K562 (cell line): Measurements from ENCODE around the gene PHPT1. TPM values are rescaled to one million over a fixed set of nuclear protein-coding genes. Genes with fewer than 3 reads are reported as not detected.

Source experiments
- BRD4 ChIP-seq: fragments of 200-600 bp; sonication (generic); IDR thresholded peaks from 2 replicates; pipeline ENCODE4 v1.6.1; 2017; ENCODE audit warnings: inconsistent platforms
- BRF1 ChIP-seq: IDR thresholded peaks from 3 replicates; pipeline ENCODE4 v1.6.1; 2011; ENCODE audit warnings: borderline replicate concordance, mild to moderate bottlenecking; ENCODE audit not compliant: insufficient read length; ENCODE audit errors: extremely low read depth
- DPF2 ChIP-seq: fragments of 450-650 bp; IDR thresholded peaks from 2 replicates; pipeline ENCODE4 v1.6.1; 2016
- EHMT2 ChIP-seq: fragments of 450-650 bp; IDR thresholded peaks from 2 replicates; pipeline ENCODE4 v1.6.1; 2018; ENCODE audit warnings: antibody characterized with exemption
- ETS2 ChIP-seq: IDR thresholded peaks from 2 replicates; pipeline ENCODE4 v1.6.1; 2016; ENCODE audit warnings: borderline replicate concordance, missing genetic modification characterization, mild to moderate bottlenecking, moderate library complexity, missing compliant biosample characterization; ENCODE audit not compliant: poor library complexity, severe bottlenecking
- FIP1L1 ChIP-seq: fragments of 200-400 bp; formaldehyde crosslinking; IDR thresholded peaks from 2 replicates; pipeline ENCODE4 v1.6.1; 2018; ENCODE audit warnings: mild to moderate bottlenecking, low read depth, low read length; ENCODE audit not compliant: poor library complexity, severe bottlenecking
- HMGN3 ChIP-seq: IDR thresholded peaks from 2 replicates; pipeline ENCODE4 v1.6.1; 2011; ENCODE audit warnings: borderline replicate concordance, low read depth, mild to moderate bottlenecking, mixed read lengths, low read length; ENCODE audit not compliant: insufficient read length; ENCODE audit errors: extremely low read depth
- L3MBTL2 ChIP-seq: fragments of 450-650 bp; IDR thresholded peaks from 2 replicates; pipeline ENCODE4 v1.6.1; 2016; ENCODE audit warnings: mild to moderate bottlenecking, moderate library complexity
- PTTG1 ChIP-seq: fragments of 450-650 bp; IDR thresholded peaks from 2 replicates; pipeline ENCODE4 v1.6.1; 2016; ENCODE audit warnings: low read depth, mild to moderate bottlenecking, missing genetic modification characterization, missing compliant biosample characterization
- RCOR1 ChIP-seq, 2 experiments: IDR thresholded peaks; 2 replicates each; pipeline ENCODE4 v1.6.1; 2012; ENCODE audit warnings: low read depth in 2 of 2, low read length in 2 of 2, borderline replicate concordance in 1 of 2, improper control_type of control experiment in 1 of 2
- SNRNP70 ChIP-seq: fragments of 200-400 bp; formaldehyde crosslinking; optimal IDR thresholded peaks from 2 replicates; pipeline ENCODE3; 2017; ENCODE audit warnings: low read depth, low read length
- SRF ChIP-seq, 2 experiments: fragments of 250-450, 450-650 bp in 1 of 2; sonication (Bioruptor Pico) in 1 of 2; sonication (generic) in 1 of 2; formaldehyde crosslinking; IDR thresholded peaks; 2 replicates each; pipeline versions ENCODE4 v1.5.0 to v1.5.1; 2020 to 2022; ENCODE audit warnings: mild to moderate bottlenecking in 1 of 2, missing genetic modification reagents in 1 of 2
- STAT5A ChIP-seq: IDR thresholded peaks from 2 replicates; pipeline ENCODE4 v1.6.1; 2012; ENCODE audit warnings: low read length, inconsistent platforms, borderline replicate concordance
- THRB ChIP-seq: fragments of 450-650 bp; formaldehyde crosslinking; conservative IDR thresholded peaks from 2 replicates; pipeline ENCODE4 v1.4.0; 2022; ENCODE audit warnings: mild to moderate bottlenecking, missing genetic modification characterization
- TRIM25 ChIP-seq: fragments of 450-650 bp; IDR thresholded peaks from 2 replicates; pipeline ENCODE4 v1.7.0; 2016; ENCODE audit warnings: borderline replicate concordance
- XRCC5 ChIP-seq: fragments of 200-400 bp; formaldehyde crosslinking; IDR thresholded peaks from 2 replicates; pipeline ENCODE4 v1.6.1; 2017; ENCODE audit warnings: low read depth, mild to moderate bottlenecking, low read length
- ZNF174 ChIP-seq: fragments of 250-450 bp; sonication (Bioruptor Pico); IDR thresholded peaks from 2 replicates; pipeline ENCODE4 v1.4.0; 2020; ENCODE audit warnings: mild to moderate bottlenecking
- ZNF347 ChIP-seq: fragments of 450-650 bp; formaldehyde crosslinking; IDR thresholded peaks from 2 replicates; pipeline ENCODE4 v1.4.0; 2020; ENCODE audit warnings: low read depth, mild to moderate bottlenecking, moderate library complexity
- ZNF609 ChIP-seq: sonication (generic); formaldehyde crosslinking; IDR thresholded peaks from 2 replicates; pipeline ENCODE4 v1.8.1; 2023; ENCODE audit warnings: missing genetic modification reagents, mild to moderate bottlenecking, borderline replicate concordance
- ZNF778 ChIP-seq: fragments of 450-650 bp; formaldehyde crosslinking; IDR thresholded peaks from 2 replicates; pipeline ENCODE4 v1.4.0; 2020; ENCODE audit warnings: mild to moderate bottlenecking, moderate library complexity
- polyA plus RNA-seq, 8 experiments: library from polyadenylated mRNA; depleted of rRNA in 4 of 8; stranded (reverse) in 5 of 8; unstranded in 3 of 8; fragments of >200 nt; fragmentation: Nextera tagmentation in 2 of 8; fragmentation: Illumina TruSeq in 1 of 8; extraction: Ambion mirVana in 2 of 8; extraction: Trizol in 1 of 8; gene quantifications; 2 replicates each; pipeline versions ENCODE4 v1.2.1 to v1.2.3, GENCODE V29; 2011 to 2014; ENCODE audit warnings: inconsistent platforms in 1 of 8, missing spikeins in 1 of 8
- total RNA-seq, 7 experiments: library from RNA; depleted of rRNA in 6 of 7; stranded (reverse); fragments of >200 nt in 6 of 7; fragmentation: Illumina TruSeq in 2 of 7; extraction: Trizol in 2 of 7; gene quantifications; 2 replicates each; pipeline versions ENCODE4 v1.2.1 to v1.2.3, GENCODE V29; 2011 to 2021; ENCODE audit warnings: low replicate concordance in 1 of 7

Gene PHPT1
- total and polyA plus RNA-seq, 9 of the 15 experiments (the other 6 are each of a cell fraction or from before 2014, with no cell fraction given), result 20.9 to 166 (median 129) TPM

- no peak for TF ChIP-seq ZNF609 (CRISPR knock-in tag)
- peak in 1 of 2 experiments; percentile 39; a peak in 1 of 4 replicates for TF ChIP-seq RCOR1 (IDR thresholded peaks at IDR 0.05; ENCODE audit: borderline replicate concordance in 1 of 2, low read depth in 2 of 2, low read length in 2 of 2)
- no peak for TF ChIP-seq ZNF778 (CRISPR knock-in tag)
- no peak for TF ChIP-seq ZNF174 (CRISPR knock-in tag)
- TF ChIP-seq HMGN3, result no peak
- TF ChIP-seq SRF (CRISPR knock-in tag; IDR thresholded peaks at IDR 0.05), result no peak
- no peak for TF ChIP-seq BRF1
- TF ChIP-seq DPF2, result 0 out of 2 replicates have a peak, but pooled peaks have one; percentile 15
- no peak for TF ChIP-seq ZNF347
- no peak for TF ChIP-seq TRIM25
- no peak for TF ChIP-seq ETS2
- TF ChIP-seq PTTG1 (tag), result no peak
- TF ChIP-seq BRD4, result no peak
- no peak for TF ChIP-seq SNRNP70
- no peak for TF ChIP-seq FIP1L1
- no peak for TF ChIP-seq STAT5A
- TF ChIP-seq EHMT2, result no peak
- no peak for TF ChIP-seq XRCC5
- no peak for TF ChIP-seq THRB (CRISPR knock-in tag)
- peak; percentile 34; the same call in 1 of the 2 replicates for TF ChIP-seq L3MBTL2
Observed at GRCh38 chr9:136882109-136882946, 33.1 kb downstream of the PHPT1 start (continued).
